PFSK-1 (cell line): Measurements from ENCODE around the gene IDUA.

Experiments
- POLR2AphosphoS5 ChIP-seq: IDR thresholded peaks from 2 replicates; pipeline ENCODE4 v1.6.1; 2012; ENCODE audit warnings: low read depth, mild to moderate bottlenecking, control low read depth, low read length, moderate library complexity
- TAF1 ChIP-seq: IDR thresholded peaks from 2 replicates; pipeline ENCODE4 v1.6.1; 2012; ENCODE audit warnings: low read length, control low read depth, borderline replicate concordance; ENCODE audit not compliant: insufficient read depth

- TF ChIP-seq POLR2AphosphoS5 (no peak), TAF1 (no peak)
These were observed 35.0 kb upstream of the IDUA start for GRCh38 chr4:951594-952468.
